Liver (tissue), 9 donors: ENCODE data around the gene NIPBL. TPM values are rescaled to one million over a fixed set of nuclear protein-coding genes. Genes with fewer than 3 reads are reported as not detected.

ENCODE experiments used
- DNase-seq: peaks from one replicate; pipeline ENCODE4 v3.0.0-alpha.2; 2017; ENCODE audit warnings: low spot score
- H3K27ac ChIP-seq, 2 donors: one replicate each; pipeline ENCODE4 v1.7.0; 2013; ENCODE audit warnings: inconsistent platforms in 2 of 2, low read length in 2 of 2, control low read depth in 1 of 2, low read depth in 1 of 2, mild to moderate bottlenecking in 1 of 2
- H3K27me3 ChIP-seq, 4 donors: one replicate each; pipeline versions ENCODE4 v1.6.1 to v1.7.0; 2013; ENCODE audit warnings: low read length in 3 of 4, inconsistent platforms in 1 of 4, mild to moderate bottlenecking in 1 of 4, moderate library complexity in 1 of 4; ENCODE audit not compliant: control insufficient read depth in 4 of 4, insufficient read depth in 4 of 4
- H3K36me3 ChIP-seq, 4 donors: one replicate each; pipeline versions ENCODE4 v1.6.1 to v1.7.0; 2013; ENCODE audit warnings: low read length in 3 of 4, mild to moderate bottlenecking in 3 of 4, low read depth in 1 of 4, moderate library complexity in 1 of 4; ENCODE audit not compliant: control insufficient read depth in 4 of 4, insufficient read depth in 3 of 4
- H3K4me1 ChIP-seq, 4 donors: one replicate each; pipeline versions ENCODE4 v1.6.1 to v1.7.0; 2013; ENCODE audit warnings: low read length in 3 of 4, mild to moderate bottlenecking in 3 of 4, moderate library complexity in 1 of 4; ENCODE audit not compliant: control insufficient read depth in 4 of 4, insufficient read depth in 4 of 4
- H3K4me3 ChIP-seq, 3 donors: one replicate each; pipeline versions ENCODE4 v1.6.1 to v1.7.0; 2013; ENCODE audit warnings: low read length in 3 of 3, control low read depth in 1 of 3, low read depth in 1 of 3, mild to moderate bottlenecking in 1 of 3
- H3K9ac ChIP-seq, 2 donors: one replicate each; pipeline ENCODE4 v1.7.0; 2013; ENCODE audit warnings: low read length in 2 of 2, mild to moderate bottlenecking in 2 of 2, moderate library complexity in 2 of 2, control low read depth in 1 of 2, low read depth in 1 of 2
- H3K9me3 ChIP-seq, 4 donors: one replicate each; pipeline versions ENCODE4 v1.6.1 to v1.7.0; 2013; ENCODE audit warnings: low read length in 3 of 4; ENCODE audit not compliant: control insufficient read depth in 4 of 4
- ATF3 ChIP-seq: IDR thresholded peaks from 2 replicates; pipeline ENCODE4 v1.6.1; 2016; ENCODE audit warnings: antibody characterized with exemption
- CTCF ChIP-seq: fragments of 150-350 bp; IDR thresholded peaks from 2 replicates; pipeline ENCODE4 v1.5.1; 2017; ENCODE audit warnings: improper control_type of control experiment, low read depth, low read length; ENCODE audit not compliant: missing input control
- EGR1 ChIP-seq, 2 donors: IDR thresholded peaks; 2 replicates each; pipeline ENCODE4 v1.6.1; 2016 to 2018; ENCODE audit warnings: antibody characterized with exemption in 2 of 2, low read depth in 2 of 2
- FOXA1 ChIP-seq: IDR thresholded peaks from 2 replicates; pipeline ENCODE4 v1.6.1; 2016; ENCODE audit warnings: antibody characterized with exemption
- FOXA2 ChIP-seq: IDR thresholded peaks from 2 replicates; pipeline ENCODE4 v1.6.1; 2016; ENCODE audit warnings: antibody characterized with exemption
- GABPA ChIP-seq, 2 donors: IDR thresholded peaks in 1 of 2; conservative IDR thresholded peaks in 1 of 2; 2 replicates each; pipeline ENCODE4 v1.6.1; 2016; ENCODE audit warnings: antibody characterized with exemption in 2 of 2, mild to moderate bottlenecking in 1 of 2, moderate library complexity in 1 of 2
- HNF4A ChIP-seq, 2 donors: conservative IDR thresholded peaks; 2 replicates each; pipeline ENCODE4 v1.6.1; 2016; ENCODE audit warnings: antibody characterized with exemption in 2 of 2, mild to moderate bottlenecking in 2 of 2
- HNF4G ChIP-seq: IDR thresholded peaks from 2 replicates; pipeline ENCODE4 v1.6.1; 2016; ENCODE audit warnings: antibody characterized with exemption
- JUND ChIP-seq, 2 donors: IDR thresholded peaks; 2 replicates each; pipeline ENCODE4 v1.6.1; 2016; ENCODE audit warnings: antibody characterized with exemption in 2 of 2
- MAX ChIP-seq: IDR thresholded peaks from 2 replicates; pipeline ENCODE4 v1.6.1; 2016; ENCODE audit warnings: antibody characterized with exemption
- NR2F2 ChIP-seq: IDR thresholded peaks from 2 replicates; pipeline ENCODE4 v1.6.1; 2016; ENCODE audit warnings: antibody characterized with exemption
- RAD21 ChIP-seq, 2 donors: IDR thresholded peaks; 2 replicates each; pipeline ENCODE4 v1.6.1; 2016; ENCODE audit warnings: antibody characterized with exemption in 2 of 2, mild to moderate bottlenecking in 2 of 2
- REST ChIP-seq: IDR thresholded peaks from 2 replicates; pipeline ENCODE4 v1.6.1; 2016; ENCODE audit warnings: antibody characterized with exemption, mild to moderate bottlenecking
- RXRA ChIP-seq, 2 donors: IDR thresholded peaks; 2 replicates each; pipeline ENCODE4 v1.6.1; 2017 to 2018; ENCODE audit warnings: antibody characterized with exemption in 2 of 2, mild to moderate bottlenecking in 1 of 2
- SP1 ChIP-seq: IDR thresholded peaks from 2 replicates; pipeline ENCODE4 v1.6.1; 2018; ENCODE audit warnings: antibody characterized with exemption, mild to moderate bottlenecking
- TAF1 ChIP-seq: conservative IDR thresholded peaks from 2 replicates; pipeline ENCODE4 v1.6.1; 2016; ENCODE audit warnings: antibody characterized with exemption, mild to moderate bottlenecking
- YY1 ChIP-seq: IDR thresholded peaks from 2 replicates; pipeline ENCODE4 v1.6.1; 2016; ENCODE audit warnings: antibody characterized with exemption, mild to moderate bottlenecking
- ZBTB33 ChIP-seq: IDR thresholded peaks from 2 replicates; pipeline ENCODE4 v1.6.1; 2016; ENCODE audit warnings: antibody characterized with exemption
- WGBS: extraction: QIAGEN DNeasy Blood & Tissue Kit; methylation state at CpG from one replicate; pipeline ENCODE4 v1.1.7; 2013; 5-methylcytosine and 5-hydroxymethylcytosine counted together
- polyA plus RNA-seq, 2 donors: library from polyadenylated mRNA; stranded (reverse) in 1 of 2; unstranded in 1 of 2; fragments of 200-250 nt in 1 of 2; fragments of >200 nt in 1 of 2; fragmentation: Nextera tagmentation in 1 of 2; extraction: Ambion mirVana in 1 of 2; gene quantifications; one replicate each; pipeline versions ENCODE4 v1.2.1 to v1.2.3, GENCODE V29; 2013 to 2015
- total RNA-seq, 2 donors: library from RNA; depleted of rRNA; stranded (reverse); fragments of >200 nt; gene quantifications; one replicate each; pipeline ENCODE4 v1.2.3, GENCODE V29; 2014
- donor health status: healthy.
- donor health status: healthy.
- donor health status: healthy.
- donor health status: healthy.
- donor health status: healthy.

NIPBL gene
- total and polyA plus RNA-seq, 4 donors: 4.9 to 30.3 (median 21.0) TPM

- no peaks in the 10 kb centered on the region for H3K27me3 ChIP-seq
- H3K9ac ChIP-seq: no peak overlapping the region
- peaks cover 7 to 23% (median 18%) of the 10 kb centered on the region in 4 donors for H3K4me1 ChIP-seq
- H3K4me3 ChIP-seq: no peak overlapping the region
- no peak for DNase-seq
- H3K9me3 ChIP-seq: no peaks in the 10 kb centered on the region
- TF ChIP-seq EGR1 (IDR thresholded peaks at IDR 0.05; ENCODE audit: low read depth in 2 of 2) (no peak), HNF4G (no peak), ATF3 (no peak), CTCF (no peak), NR2F2 (no peak), JUND (IDR thresholded peaks at IDR 0.05) (no peak), GABPA (IDR thresholded peaks at IDR 0.05 in 1 of 2, conservative IDR thresholded peaks at IDR 0.05 in 1 of 2) (no peak), FOXA2 (no peak), RAD21 (IDR thresholded peaks at IDR 0.05) (no peak), YY1 (no peak), ZBTB33 (no peak), MAX (no peak), HNF4A (conservative IDR thresholded peaks at IDR 0.05) (no peak), TAF1 (no peak), RXRA (IDR thresholded peaks at IDR 0.05) (no peak), FOXA1 (no peak), REST (no peak), SP1 (no peak)
- WGBS: 95% methylated on average over 1 of the region's 1 CpG
- no peaks in the 10 kb centered on the region for H3K36me3 ChIP-seq
- no peak overlapping the region for H3K27ac ChIP-seq
These were observed 12.7 kb downstream of the NIPBL start for GRCh38 chr5:36889264-36889663.
